NCI-H1694 (cell line): ENCODE measurements around the gene EGLN1.
"Not testable (repeated sequence)": the region's sequence is repeated elsewhere in the genome, so short reads cannot be mapped to it uniquely, and the experiment has no call there.

Experiments
- DNase-seq: peaks from one replicate; lab custom pipeline; 2025; lab: John Stamatoyannopoulos, UW

Gene EGLN1

DNA sequence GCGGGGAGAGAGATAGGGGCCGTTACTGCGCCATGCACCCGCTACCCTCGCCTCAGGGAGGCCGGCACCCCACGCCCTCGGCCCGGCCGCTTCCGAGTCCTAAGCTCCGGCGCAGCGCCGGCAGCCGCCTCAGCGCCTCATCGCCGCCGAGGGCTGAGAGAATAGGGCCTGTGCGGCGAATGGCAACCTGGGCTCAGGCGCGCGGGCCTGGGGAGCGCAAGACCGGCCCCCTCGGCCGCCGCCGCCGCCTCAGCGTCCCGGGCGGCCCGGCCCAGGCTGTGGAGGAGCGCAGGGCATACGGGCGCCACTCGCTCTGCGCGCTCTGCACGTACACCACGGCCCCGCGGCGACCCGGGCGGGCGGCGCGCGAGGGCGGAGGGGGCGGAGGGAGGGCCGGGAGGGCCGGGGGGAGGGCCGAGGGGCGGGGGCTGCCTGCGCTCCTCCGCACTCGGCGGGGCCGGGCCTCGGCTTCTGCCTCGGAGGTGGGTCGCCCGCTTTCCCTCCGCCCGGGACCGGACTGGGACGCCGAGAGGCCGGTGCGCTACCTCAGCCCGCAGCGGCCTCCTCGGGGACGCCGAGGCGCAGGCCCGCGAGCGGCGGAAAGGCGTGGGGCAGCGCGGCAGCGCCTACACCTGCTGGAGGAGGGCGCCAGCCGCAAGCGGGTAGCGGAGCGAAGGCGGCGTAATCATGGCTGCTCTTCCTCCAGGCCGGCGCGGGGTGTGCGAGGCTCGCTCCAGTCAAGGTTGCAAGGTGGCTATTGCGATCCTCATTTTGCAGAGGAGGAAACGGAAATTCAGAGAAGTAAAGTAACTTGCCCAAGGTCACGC is at the start of gene EGLN1:
TSS of gene EGLN1 (minus strand) at position 317 of the 827 bp plus-strand sequence. CDS start 399 bp downstream, outside the sequence.
- DNase-seq, result peak; percentile 71

DNA sequence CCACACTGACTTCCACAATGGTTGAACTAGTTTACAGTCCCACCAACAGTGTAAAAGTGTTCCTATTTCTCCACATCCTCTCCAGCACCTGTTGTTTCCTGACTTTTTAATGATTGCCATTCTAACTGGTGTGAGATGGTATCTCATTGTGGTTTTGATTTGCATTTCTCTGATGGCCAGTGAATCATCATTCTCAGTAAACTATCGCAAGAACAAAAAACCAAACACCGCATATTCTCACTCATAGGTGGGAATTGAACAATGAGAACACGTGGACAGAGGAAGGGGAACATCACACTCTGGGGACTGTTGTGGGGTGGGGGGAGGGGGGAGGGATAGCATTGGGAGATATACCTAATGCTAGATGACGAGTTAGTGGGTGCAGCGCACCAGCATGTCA is 49.4 kb upstream of the EGLN1 start:
- DNase-seq, result not testable (repeated sequence)

DNA sequence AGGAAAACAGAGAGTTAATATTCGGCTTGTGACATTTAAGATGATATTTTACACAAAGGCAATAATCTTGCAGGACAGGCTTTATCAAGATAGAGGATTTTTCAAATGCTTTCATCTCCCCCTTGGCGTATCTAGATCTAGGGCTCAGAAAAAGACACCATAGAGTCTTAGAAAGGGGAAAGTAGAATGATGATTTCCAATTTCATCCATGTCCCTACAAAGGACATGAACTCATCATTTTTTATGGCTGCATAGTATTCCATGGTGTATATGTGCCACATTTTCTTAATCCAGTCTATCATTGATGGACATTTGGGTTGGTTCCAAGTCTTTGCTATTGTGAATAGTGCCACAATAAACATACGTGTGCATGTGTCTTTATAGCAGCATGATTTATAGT is 48.9 kb upstream of the EGLN1 start:
- not testable (repeated sequence) for DNase-seq

DNA sequence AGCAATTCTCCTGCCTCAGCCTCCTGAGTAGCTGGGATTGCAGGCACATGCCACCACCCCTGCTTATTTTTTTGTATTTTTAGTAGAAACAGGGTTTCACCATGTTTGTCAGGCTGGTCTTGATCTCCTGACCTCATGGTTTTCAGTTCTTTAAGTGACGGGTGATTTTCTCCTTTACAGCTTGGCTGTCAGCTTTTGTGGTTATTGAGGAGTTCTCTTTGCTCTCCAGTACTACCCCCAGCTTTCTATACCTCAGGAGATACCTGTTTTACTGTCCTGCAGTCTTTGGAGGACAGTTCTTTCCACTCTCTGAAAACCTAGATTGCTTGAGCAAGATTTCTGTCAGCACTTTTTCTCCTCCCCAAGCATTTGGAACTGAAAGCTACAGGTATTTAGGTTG is 45.9 kb upstream of the EGLN1 start:
- DNase-seq, result no peak

DNA sequence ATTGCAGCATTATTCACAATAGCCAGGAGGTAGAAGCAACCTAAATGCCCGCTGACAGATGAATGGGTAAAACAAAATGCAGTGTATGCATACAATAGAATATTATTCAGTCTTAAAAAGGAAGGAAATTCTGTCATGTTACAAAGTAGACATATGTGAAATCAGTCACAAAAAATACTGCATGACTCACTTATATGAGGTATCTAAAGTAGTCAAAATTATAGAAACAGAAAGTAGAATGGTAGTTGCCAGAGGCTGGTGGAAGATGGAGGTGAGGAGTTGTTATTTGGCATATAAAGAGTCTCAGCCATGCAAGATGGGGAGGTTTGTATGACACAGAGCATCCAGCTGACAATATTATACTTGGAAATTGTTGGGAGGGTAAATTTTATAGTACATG is 43.0 kb upstream of the EGLN1 start:
- DNase-seq, result no peak

DNA sequence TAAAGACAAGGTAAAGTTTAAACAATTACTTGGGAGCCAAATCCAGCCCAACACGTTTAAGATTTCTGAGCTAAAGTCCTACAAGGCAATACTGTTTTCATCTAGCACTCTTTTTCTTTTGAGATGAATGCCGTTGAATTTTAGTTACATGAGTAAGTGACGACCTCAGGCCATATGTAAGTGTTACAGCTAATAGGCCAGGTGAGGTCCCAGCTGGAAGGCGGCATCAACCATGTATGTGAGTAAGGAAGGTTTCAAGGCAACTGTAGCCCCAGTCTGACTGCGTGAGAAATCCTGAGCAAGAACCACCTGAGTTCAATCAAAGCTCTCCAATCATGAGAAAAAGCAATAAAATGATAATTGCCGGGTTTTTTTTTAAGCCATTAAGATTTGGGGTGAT is 41.5 kb upstream of the EGLN1 start:
- no peak for DNase-seq

DNA sequence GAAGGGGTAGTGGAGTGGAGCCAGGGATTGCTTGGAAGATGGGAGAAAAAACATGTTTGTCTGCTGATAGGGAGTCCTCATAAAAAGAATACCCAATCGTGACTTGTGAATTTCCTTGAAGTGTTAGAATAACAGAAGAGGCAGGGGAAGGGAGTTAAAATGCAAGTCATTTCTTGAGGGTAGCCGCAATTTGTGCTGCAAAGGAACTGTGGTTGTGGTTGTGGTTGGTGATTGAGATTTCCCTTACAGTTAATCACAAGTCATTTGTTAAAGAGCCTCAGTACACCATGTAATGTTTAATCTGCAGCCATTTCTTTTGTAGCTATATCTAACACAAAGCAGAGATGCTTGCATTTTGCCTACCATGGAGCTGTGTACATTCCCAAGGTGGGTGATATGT is 38.5 kb upstream of the EGLN1 start:
- no peak for DNase-seq

DNA sequence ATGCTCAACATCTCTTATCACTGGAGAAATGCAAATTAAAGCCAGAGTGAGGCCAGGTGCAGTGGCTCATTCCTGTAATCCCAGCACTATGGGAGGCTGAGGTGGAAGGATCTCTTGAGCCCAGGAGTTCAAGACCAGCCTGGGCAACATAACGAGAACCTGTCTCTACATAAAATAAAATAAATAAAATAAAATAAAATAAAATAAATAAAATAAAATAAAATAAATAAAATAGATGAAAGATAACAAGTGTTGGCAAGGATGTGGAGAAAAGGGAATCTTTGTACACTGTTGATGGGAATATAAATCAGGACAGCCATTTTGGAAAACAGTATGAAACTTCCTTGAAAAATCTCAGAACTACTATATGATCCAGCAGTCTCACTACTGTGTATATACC is 37.4 kb upstream of the EGLN1 start:
- DNase-seq, result not testable (repeated sequence)

DNA sequence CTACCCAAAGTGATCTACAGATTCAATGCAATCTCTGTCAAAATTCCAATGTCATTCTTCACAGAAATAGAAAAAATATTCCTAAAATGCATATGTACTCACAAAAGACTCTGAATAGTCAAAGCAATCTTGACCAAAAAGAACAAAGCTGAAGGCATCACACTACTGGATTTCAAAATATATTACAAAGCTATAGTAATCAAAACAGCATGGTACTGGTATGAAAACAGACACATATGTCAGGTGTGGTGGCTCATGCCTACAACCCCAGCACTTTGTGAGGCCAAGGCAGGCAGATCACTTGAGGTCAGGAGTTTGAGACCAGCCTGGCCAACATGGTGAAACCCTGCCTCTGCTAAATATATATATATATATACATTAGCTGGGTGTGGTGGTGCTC is 35.9 kb upstream of the EGLN1 start:
- not testable (repeated sequence) for DNase-seq

DNA sequence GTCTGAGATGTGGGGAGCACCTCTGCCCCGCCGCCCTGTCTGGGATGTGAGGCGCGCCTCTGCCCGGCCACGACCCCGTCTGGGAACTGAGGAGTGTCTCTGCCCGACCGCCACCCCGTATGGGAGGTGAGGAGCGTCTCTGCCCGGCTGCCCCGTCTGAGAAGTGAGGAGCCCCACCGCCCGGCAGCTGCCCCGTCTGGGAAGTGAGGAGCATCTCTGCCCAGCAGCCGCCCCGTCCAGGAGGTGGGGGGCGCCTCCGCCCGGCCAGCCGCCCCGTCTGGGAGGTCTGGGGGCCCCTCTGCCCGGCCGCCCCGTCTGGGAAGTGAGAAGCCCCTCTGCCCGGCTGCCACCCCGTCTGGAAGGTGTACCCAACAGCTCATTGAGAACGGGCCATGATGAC is 32.0 kb upstream of the EGLN1 start:
- not testable (repeated sequence) for DNase-seq

DNA sequence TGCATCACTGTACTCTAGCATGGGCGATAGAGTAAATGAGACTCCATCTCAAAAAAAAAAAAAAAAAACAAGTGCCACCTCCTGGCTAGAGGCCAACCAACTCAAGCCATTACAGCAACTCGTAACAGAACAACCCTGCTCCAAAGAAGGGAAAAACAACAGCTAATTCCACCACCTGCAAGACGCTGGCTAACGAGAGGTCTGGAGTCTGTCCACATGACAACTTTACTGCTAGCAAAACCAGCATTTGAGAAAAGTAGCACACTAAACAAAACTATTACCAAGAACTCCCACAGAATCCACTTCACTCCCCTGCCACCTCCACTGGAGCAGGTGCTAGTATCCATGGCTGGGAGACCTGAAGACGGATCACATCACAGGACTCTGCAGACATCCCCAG is 24.1 kb upstream of the EGLN1 start:
- DNase-seq, result no peak

DNA sequence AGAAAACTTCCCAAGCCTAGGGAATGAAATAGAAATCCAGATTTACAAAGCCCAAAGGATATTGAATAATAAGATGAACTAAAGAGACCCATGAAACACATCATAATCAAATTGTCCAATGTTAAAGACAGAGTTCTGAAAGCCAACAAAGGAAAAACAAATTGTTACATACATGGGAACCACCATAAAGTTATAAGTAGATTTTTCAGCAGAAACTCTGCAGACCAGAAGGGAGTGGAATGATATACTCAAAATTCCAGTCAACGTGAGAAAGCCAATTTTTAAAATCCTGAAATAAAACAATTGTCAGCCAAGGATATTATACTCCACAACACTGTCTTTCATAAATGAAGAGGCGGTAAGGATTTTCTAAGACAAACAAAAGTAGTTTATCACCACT is 22.0 kb upstream of the EGLN1 start:
- no peak for DNase-seq

DNA sequence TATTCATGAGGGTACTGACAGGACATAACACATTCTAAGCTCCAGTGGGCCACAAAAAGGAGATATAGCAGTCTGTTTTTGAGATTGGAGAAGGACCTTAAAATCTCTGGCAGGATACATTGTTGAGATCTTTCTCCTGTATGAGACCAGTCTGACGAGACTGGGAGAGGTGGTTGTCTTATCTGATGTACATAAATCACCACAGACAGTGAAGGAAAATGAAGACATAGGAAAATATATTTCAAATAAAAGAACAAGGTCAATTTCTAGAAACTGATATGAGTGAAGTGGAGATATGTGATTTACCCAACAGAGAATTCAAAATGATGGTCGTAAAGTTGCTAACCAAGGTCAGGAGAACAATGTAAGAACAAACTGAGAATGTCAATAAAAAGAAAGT is 21.3 kb upstream of the EGLN1 start:
- no peak for DNase-seq

DNA sequence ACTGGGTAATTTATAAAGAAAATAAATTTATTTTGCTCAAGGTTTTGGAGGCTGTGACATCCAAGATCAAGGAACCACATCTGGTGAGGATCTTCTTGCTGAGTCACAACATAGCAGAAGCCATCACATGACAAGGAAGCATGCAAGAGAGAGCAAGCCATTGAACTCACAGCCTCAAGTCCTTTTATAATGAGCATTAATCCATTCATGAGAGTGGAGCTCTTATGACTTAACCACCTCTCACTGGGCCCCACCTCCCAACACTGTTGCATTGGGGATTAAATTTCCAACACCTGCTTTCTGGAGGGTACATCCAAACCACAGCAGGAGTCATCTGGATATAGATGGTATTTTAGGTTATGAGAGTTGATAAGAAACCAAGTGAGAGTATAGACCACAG is 20.6 kb upstream of the EGLN1 start:
- DNase-seq, result no peak

DNA sequence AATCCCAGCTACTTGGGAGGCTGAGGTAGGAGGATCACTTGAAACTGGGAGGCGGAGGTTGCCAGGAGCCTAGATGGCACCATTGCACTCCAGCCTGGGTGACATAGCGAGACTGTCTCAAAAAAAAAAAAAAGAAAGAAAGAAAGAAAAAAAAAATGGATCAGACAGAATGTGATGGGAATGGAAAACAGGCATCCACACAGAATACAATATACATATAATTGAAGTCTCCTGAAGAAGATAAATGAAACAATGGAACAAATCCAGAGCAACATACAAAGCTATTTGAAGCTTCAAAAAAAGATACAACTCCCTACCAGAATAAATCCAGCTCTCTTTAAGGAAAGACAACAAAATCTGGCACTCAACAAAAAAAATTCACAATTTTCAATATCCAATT is 10.9 kb upstream of the EGLN1 start:
- DNase-seq, result no peak

DNA sequence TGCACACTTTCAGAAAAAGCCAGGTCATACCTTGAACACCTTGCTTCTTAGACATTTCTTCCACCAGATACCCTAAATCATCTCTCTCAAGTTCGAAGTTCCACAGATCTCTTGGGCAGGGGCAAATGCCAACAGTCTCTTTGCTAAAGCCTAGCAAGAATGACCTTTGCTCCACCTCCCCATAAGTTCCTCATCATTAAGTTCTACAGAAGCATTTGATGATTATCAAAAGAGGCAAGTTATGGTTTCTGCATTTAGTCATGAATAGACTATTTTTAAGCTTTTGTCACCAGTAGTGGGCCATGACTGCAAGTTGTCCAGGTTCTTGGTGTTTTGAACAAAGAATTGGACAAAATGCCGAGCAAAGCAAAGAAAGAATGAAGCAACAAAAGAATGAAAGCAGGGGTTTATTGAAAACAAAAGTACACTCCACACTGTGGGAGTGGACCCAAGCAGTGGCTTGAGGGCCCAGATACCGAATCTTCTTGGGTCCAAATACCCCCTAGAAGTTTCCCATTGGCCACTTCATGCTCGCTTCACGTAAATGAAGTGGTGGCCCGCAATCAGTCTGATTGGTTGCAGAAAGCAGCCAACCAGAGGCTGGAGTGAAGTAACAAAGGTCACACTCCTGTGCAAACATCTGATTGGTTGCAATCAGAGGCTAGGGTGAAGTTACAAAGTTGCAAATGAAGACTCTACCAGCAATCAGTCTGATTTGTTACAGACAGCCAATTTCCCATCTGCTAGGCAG is 9.8 kb upstream of the EGLN1 start:
- no peak for DNase-seq

DNA sequence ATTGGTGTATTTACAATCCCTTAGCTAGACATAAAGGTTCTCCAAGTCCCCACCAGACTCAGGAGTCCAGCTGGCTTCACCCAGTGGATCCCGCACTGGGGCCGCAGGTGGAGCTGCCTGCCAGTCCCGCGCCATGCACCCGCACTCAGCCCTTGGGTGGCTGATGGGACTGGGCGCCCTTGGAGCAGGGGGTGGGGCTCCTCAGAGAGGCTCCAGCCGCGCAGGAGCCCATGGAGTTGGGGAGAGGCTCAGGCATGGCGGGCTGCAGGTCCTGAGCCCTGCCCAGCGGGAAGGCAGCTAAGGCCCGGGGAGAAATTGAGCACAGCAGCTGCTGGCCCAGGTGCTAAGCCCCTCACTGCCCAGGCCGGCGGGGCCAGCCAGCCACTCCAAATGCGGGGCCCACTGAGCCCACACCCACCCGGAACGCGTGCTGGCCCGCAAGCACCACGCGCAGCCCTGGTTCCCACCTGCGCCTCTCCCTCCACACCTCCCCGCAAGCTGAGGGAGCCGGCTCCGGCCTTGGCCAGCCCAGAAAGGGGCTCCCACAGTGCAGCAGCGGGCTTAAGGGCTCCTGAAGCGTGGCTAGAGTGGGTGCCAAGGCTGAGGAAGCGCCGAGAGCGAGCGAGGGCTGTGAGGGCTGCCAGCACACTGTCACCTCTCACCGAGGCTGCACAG is 8.7 kb upstream of the EGLN1 start:
- DNase-seq, result not testable (repeated sequence)

DNA sequence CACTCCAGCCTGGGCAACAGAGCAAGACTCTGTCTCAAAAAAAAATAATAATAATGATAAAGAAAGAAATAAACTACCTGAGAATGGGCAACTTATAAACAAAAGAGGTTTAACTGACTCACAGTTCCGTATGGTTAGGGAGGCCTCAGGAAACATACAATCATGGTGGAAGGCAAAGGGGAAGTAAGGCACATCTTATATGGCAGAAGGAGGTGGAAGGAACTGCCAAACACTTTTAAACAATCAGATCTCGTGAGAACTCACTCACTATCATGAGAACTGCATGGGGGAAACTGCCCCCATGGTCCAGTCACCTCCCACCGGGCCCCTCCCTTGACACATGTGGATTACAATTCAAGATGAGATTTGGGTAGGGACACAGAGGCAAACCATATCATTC is 6.3 kb upstream of the EGLN1 start:
- DNase-seq, result no peak

DNA sequence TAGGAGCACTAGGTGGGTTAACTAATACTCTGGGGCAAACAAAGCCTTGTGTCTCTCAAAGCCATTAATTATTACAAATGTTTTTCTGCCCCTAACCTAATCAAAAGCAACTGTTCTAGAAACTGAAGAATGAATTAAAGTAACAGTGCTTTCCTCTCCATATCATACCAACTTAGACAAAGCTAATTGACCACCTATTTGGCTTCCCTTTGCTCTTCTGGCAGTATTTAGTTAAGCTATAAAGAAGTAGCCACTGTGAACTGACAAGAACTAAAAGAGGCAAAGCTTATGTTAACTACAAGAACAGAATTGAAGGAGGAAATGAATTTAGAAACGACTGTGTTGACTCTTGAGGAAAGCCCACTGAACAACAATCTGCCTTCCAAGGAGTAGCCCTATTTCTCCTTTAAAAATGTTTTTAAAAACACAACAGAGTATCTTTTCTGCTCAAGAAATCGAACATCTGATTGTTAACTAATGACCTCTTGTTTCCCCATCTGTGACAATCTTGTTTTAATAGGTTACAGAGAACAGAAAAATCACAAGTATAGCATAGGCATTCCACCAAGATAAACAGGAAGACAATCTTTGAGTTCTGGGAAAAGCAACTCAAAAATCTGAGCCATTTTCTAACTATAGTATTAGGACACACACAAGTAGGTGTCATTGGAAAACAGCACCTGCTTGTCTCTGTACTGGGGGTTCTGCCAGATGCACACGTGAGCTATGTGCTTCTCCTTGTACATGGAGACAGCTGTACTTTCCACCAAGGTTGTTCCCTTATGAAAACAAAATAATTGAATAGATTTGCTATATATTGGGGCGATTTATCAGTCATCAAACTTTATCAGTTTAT is 3.1 kb upstream of the EGLN1 start:
- no peak for DNase-seq

DNA sequence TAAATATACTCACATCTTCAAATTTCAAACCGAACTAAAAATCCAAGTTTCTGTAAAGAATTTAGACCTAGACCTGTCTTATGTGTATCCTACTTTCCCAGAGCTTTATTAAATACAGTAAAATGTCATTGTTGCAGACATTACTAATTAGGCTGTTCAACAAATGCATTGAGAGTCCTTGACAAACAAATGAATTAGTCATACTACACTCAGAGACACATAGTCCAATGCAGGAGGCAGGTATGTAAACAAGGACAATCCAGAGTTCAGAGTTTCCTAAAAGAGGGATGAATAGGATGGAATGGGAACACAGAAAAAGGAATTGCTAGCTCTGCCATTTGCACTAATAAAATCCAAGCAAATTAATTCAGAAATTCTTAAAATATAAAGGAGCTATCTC is 1.6 kb upstream of the EGLN1 start:
- no peak for DNase-seq

DNA sequence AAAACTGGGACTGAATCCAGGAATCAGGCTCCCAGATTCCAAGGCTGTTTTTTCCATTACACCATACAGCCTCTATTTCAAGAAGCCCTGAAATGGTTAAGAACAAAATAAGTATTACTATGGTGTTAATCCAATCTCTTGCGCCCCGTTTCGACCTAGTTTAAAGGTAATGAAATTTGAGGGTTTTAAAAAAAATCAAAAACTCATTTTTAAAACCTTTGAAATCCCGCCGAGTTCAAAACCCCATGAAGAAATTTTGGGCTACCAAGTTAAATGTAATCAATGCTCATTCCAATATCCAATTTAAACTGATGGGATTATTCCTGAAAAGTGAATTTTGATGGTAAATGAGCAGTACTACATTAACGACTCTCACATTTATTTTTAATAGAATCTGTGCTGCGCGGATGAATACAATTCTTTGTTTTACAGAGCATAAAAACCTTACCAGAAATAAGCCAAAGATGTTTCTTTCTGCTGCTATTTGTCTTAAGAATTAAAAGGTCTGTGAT is 767 bp upstream of the EGLN1 start:
- DNase-seq, result no peak

DNA sequence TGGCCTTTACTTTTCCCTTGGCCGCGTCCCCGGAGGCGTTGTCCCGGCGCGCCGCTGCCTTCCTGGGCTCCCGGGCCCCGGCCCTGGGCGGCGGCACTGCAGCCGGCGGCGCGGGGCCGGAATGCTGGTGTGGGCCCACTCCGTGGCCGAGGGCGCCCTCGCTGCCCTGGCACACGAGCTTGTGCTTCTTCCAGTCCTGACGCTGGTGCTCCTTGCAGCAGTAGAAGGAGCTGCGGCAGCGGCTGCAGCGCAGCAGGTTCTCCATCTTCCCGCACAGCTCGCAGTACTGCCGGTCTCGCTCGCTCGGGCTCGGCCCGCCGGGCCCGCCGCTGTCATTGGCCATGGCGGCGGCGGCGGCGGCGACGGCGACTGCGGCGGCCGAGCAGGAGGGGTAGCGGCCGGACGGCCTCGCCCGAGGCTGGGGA is 529 bp downstream of the EGLN1 start:
- no peak for DNase-seq
